Neural progenitor cell (in vitro differentiated cells): ENCODE data around the gene SHFL. TPM values are rescaled to one million over a fixed set of nuclear protein-coding genes. Genes with fewer than 3 reads are reported as not detected.

Experiments used
- DNase-seq: peaks from one replicate; pipeline ENCODE4 v3.0.0-alpha.2; 2016; ENCODE audit warnings: low spot score
- H2AFZ ChIP-seq: fragments of 200-600 bp; sonication (generic); replicated peaks from 2 replicates; pipeline ENCODE4 v1.6.1; 2016; ENCODE audit warnings: antibody characterized with exemption
- H3F3A ChIP-seq: fragments of 200-600 bp; sonication (generic); 2 replicates; pipeline ENCODE4 v1.6.1; 2016; ENCODE audit warnings: antibody characterized with exemption, low read depth
- H3K27ac ChIP-seq: fragments of 200-600 bp; sonication (generic); 2 replicates; pipeline ENCODE4 v1.5.1; 2016; ENCODE audit warnings: mild to moderate bottlenecking
- H3K27me3 ChIP-seq: fragments of 200-600 bp; sonication (generic); 2 replicates; pipeline ENCODE4 v1.6.1; 2016; ENCODE audit warnings: mild to moderate bottlenecking, moderate library complexity
- H3K36me3 ChIP-seq: fragments of 200-600 bp; sonication (generic); 2 replicates; pipeline ENCODE4 v1.5.1; 2016
- H3K4me1 ChIP-seq: fragments of 200-600 bp; sonication (generic); 2 replicates; pipeline ENCODE4 v1.6.1; 2016; ENCODE audit warnings: mixed run types
- H3K4me2 ChIP-seq: fragments of 200-600 bp; sonication (generic); 2 replicates; pipeline ENCODE4 v1.6.1; 2016
- H3K4me3 ChIP-seq: fragments of 200-600 bp; sonication (generic); 2 replicates; pipeline ENCODE4 v1.5.1; 2016
- H3K79me2 ChIP-seq: fragments of 200-600 bp; sonication (generic); 2 replicates; pipeline ENCODE4 v1.6.1; 2016; ENCODE audit warnings: low read depth
- H3K9ac ChIP-seq: fragments of 200-600 bp; sonication (generic); 2 replicates; pipeline ENCODE4 v1.6.1; 2016
- H3K9me3 ChIP-seq: fragments of 200-600 bp; sonication (generic); 2 replicates; pipeline ENCODE4 v1.5.1; 2016; ENCODE audit warnings: low read depth
- H4K20me1 ChIP-seq: fragments of 200-600 bp; sonication (generic); 2 replicates; pipeline ENCODE4 v1.6.1; 2016; ENCODE audit warnings: low read depth
- H3K27ac Mint-ChIP-seq: 3 replicates; pipeline ENCODE4 v1.8.0; 2021; ENCODE audit warnings: mixed read lengths
- H3K27me3 Mint-ChIP-seq: 2 replicates; pipeline ENCODE4 v1.8.0; 2022; ENCODE audit warnings: low read depth, mild to moderate bottlenecking, inconsistent platforms, moderate library complexity, mixed read lengths; ENCODE audit not compliant: insufficient read depth
- H3K36me3 Mint-ChIP-seq: 3 replicates; pipeline ENCODE4 v1.8.0; 2021; ENCODE audit warnings: mixed read lengths
- H3K4me1 Mint-ChIP-seq: 3 replicates; pipeline ENCODE4 v1.8.0; 2021; ENCODE audit warnings: mixed read lengths
- H3K4me3 Mint-ChIP-seq: 3 replicates; pipeline ENCODE4 v1.8.0; 2021; ENCODE audit warnings: mild to moderate bottlenecking, moderate library complexity, mixed read lengths
- H3K9me3 Mint-ChIP-seq: 3 replicates; pipeline ENCODE4 v1.8.0; 2020; ENCODE audit warnings: mixed read lengths
- CTCF ChIP-seq: fragments of 200-600 bp; sonication (generic); IDR thresholded peaks from 2 replicates; pipeline ENCODE4 v1.5.1; 2017; ENCODE audit warnings: antibody characterized with exemption, mild to moderate bottlenecking
- EZH2 ChIP-seq: fragments of 200-600 bp; sonication (generic); IDR thresholded peaks from 2 replicates; pipeline ENCODE4 v1.6.1; 2017; ENCODE audit warnings: antibody characterized with exemption, mild to moderate bottlenecking, moderate library complexity
- EZH2phosphoT487 ChIP-seq: fragments of 200-600 bp; sonication (generic); IDR thresholded peaks from 2 replicates; pipeline ENCODE4 v1.6.1; 2017; ENCODE audit warnings: antibody characterized with exemption
- total RNA-seq: library from RNA; depleted of rRNA; stranded (reverse); fragments of >200 nt; gene quantifications from 2 replicates; pipeline ENCODE4 v1.2.3, GENCODE V29; 2015; ENCODE audit warnings: low replicate concordance

The SHFL gene
- total RNA-seq, 1 donor from 2014 or later, result 0.15 TPM

DNA sequence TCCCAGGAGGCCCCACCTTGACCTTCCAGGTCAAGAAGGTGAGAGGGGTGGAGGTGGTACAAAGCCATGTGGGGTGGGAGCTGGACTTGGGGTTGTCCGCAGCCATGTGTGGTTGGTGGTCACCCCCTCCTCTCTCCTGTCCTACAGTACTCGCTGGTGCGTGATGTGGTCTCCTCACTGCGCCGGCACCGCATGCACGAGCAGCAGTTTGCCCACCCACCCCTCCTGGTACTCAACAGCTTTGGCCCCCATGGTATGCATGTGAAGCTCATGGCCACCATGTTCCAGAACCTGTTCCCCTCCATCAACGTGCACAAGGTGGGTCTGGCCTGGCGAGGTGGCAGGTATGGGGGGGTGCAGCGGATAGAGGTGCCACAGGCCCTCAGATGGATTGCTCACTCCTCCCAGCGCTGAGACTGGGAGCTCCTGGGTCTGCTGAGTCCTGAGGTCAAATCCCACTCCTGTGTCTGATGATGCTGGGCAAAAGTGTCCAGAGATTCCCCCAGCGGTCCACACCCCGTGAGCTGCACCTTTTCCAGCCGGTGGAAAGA is 21.8 kb downstream of the SHFL start:
- Histone ChIP-seq H2AFZ (no peak overlapping the region), H3K27ac (no peak overlapping the region), H3K4me1 (peaks cover 7% of the 10 kb centered on the region), H3K27me3 (no peaks in the 10 kb centered on the region), H3K9ac (no peak overlapping the region), H4K20me1 (peaks cover 8% of the 10 kb centered on the region), H3F3A (peaks cover 22% of the 10 kb centered on the region), H3K9me3 (no peaks in the 10 kb centered on the region), H3K4me3 (no peak overlapping the region), H3K79me2 (peaks cover 25% of the 10 kb centered on the region), H3K4me2 (no peak overlapping the region), H3K36me3 (no peaks in the 10 kb centered on the region)
- TF ChIP-seq EZH2, result no peak
- peaks cover 16% of the 10 kb centered on the region for H3K36me3 Mint-ChIP-seq
- H3K9me3 Mint-ChIP-seq, result no peaks in the 10 kb centered on the region
- peaks cover 20% of the 10 kb centered on the region for H3K4me1 Mint-ChIP-seq
- peaks cover 5% of the 10 kb centered on the region for H3K27me3 Mint-ChIP-seq
- DNase-seq, result no peak
- H3K4me3 Mint-ChIP-seq, result peak overlapping the region; percentile 88
- H3K27ac Mint-ChIP-seq, result no peak overlapping the region

DNA sequence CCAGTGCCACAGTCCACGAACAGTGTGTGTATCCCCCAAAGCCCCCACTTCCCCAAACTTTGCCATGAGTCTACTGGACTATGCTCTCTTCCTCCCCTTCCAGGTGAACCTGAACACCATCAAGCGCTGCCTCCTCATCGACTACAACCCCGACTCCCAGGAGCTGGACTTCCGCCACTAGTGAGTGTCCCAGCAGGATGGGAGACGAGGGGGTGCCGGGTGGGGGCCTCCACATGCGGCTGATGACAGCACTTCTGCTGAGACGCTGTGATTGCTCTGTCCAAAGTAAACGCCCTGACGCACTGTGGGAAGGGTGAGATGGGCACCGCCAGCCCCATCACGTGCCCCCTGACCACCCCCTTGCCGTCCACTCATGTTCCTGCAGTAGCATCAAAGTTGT is 23.4 kb downstream of the SHFL start:
- H2AFZ ChIP-seq, result no peak overlapping the region
- Mint-ChIP-seq H3K36me3 (peaks cover 16% of the 10 kb centered on the region), H3K4me3 (no peak overlapping the region), H3K27ac (no peak overlapping the region), H3K4me1 (peaks cover 19% of the 10 kb centered on the region), H3K27me3 (peaks cover 10% of the 10 kb centered on the region), H3K9me3 (no peaks in the 10 kb centered on the region)
- H3K9ac ChIP-seq, result no peak overlapping the region
- H3K36me3 ChIP-seq, result no peaks in the 10 kb centered on the region
- peaks cover 25% of the 10 kb centered on the region for H3K79me2 ChIP-seq
- DNase-seq, result no peak
- H3K9me3 ChIP-seq, result no peaks in the 10 kb centered on the region
- TF ChIP-seq EZH2phosphoT487, result no peak
- peaks cover 34% of the 10 kb centered on the region for H3F3A ChIP-seq
- H3K4me3 ChIP-seq, result no peak overlapping the region
- H4K20me1 ChIP-seq, result peaks cover 15% of the 10 kb centered on the region
- no peaks in the 10 kb centered on the region for H3K27me3 ChIP-seq
- peaks cover 7% of the 10 kb centered on the region for H3K4me1 ChIP-seq
- no peak overlapping the region for H3K27ac ChIP-seq
- H3K4me2 ChIP-seq, result no peak overlapping the region

GRCh38 chr19:10110076-10110971 is 24.2 kb downstream of the SHFL start:
- H3F3A ChIP-seq, result peaks cover 39% of the 10 kb centered on the region
- no peaks in the 10 kb centered on the region for H3K9me3 Mint-ChIP-seq
- peaks cover 16% of the 10 kb centered on the region for H3K36me3 Mint-ChIP-seq
- H3K9ac ChIP-seq, result no peak overlapping the region
- DNase-seq, result no peak
- H3K4me1 Mint-ChIP-seq, result peaks cover 14% of the 10 kb centered on the region
- H2AFZ ChIP-seq, result no peak overlapping the region
- H3K4me2 ChIP-seq, result no peak overlapping the region
- no peaks in the 10 kb centered on the region for H3K36me3 ChIP-seq
- no peak overlapping the region for H3K27ac Mint-ChIP-seq
- H3K4me3 Mint-ChIP-seq, result peak overlapping the region; percentile 53
- H3K27ac ChIP-seq, result no peak overlapping the region
- H3K9me3 ChIP-seq, result no peaks in the 10 kb centered on the region
- H3K27me3 Mint-ChIP-seq, result peaks cover 10% of the 10 kb centered on the region
- TF ChIP-seq EZH2phosphoT487 (no peak), EZH2 (no peak), CTCF (no peak)
- H3K4me1 ChIP-seq, result peaks cover 7% of the 10 kb centered on the region
- H3K27me3 ChIP-seq, result no peaks in the 10 kb centered on the region
- H3K4me3 ChIP-seq, result no peak overlapping the region
- H3K79me2 ChIP-seq, result peaks cover 25% of the 10 kb centered on the region
- H4K20me1 ChIP-seq, result peaks cover 15% of the 10 kb centered on the region

- H2AFZ ChIP-seq, result no peak overlapping the region
- no peak overlapping the region for H3K27ac ChIP-seq
- H3K27ac Mint-ChIP-seq, result no peak overlapping the region
- no peak for DNase-seq
- H3K27me3 Mint-ChIP-seq, result peaks cover 10% of the 10 kb centered on the region
- H3K36me3 ChIP-seq, result no peaks in the 10 kb centered on the region
- H3K4me1 Mint-ChIP-seq, result peaks cover 8% of the 10 kb centered on the region
- H3K4me1 ChIP-seq, result peaks cover 7% of the 10 kb centered on the region
- H3K4me3 Mint-ChIP-seq, result peak overlapping the region; percentile 53
- H3K36me3 Mint-ChIP-seq, result peaks cover 16% of the 10 kb centered on the region
- H3K4me3 ChIP-seq, result no peak overlapping the region
- H3K9ac ChIP-seq, result no peak overlapping the region
- H3K79me2 ChIP-seq, result peaks cover 25% of the 10 kb centered on the region
- H3K9me3 ChIP-seq, result no peaks in the 10 kb centered on the region
- H3K4me2 ChIP-seq, result no peak overlapping the region
- H4K20me1 ChIP-seq, result peaks cover 15% of the 10 kb centered on the region
- H3F3A ChIP-seq, result peaks cover 39% of the 10 kb centered on the region
- TF ChIP-seq EZH2 (no peak), EZH2phosphoT487 (no peak), CTCF (no peak)
- H3K27me3 ChIP-seq, result no peaks in the 10 kb centered on the region
- H3K9me3 Mint-ChIP-seq, result no peaks in the 10 kb centered on the region
Measured at GRCh38 chr19:10110972-10111317, 24.8 kb downstream of the SHFL start.
